K562 (cell line): ENCODE results near the gene CDT1. TPM values are rescaled to one million over a fixed set of nuclear protein-coding genes. Genes with fewer than 3 reads are reported as not detected.

Experiments
- CHD7 ChIP-seq: fragments of 200-600 bp; sonication (generic); IDR thresholded peaks from one replicate; pipeline ENCODE4 v1.6.1; 2012; ENCODE audit warnings: mild to moderate bottlenecking, low read depth, low read length, inconsistent platforms
- JUN ChIP-seq, 2 experiments: sonication (generic) in 1 of 2; formaldehyde crosslinking in 1 of 2; IDR thresholded peaks; 2 replicates each; pipeline versions ENCODE4 v1.6.1 to v1.8.0; 2012 to 2022; ENCODE audit warnings: borderline replicate concordance in 2 of 2, mild to moderate bottlenecking in 2 of 2, improper control_type of control experiment in 1 of 2, low read depth in 1 of 2, low read length in 1 of 2, missing genetic modification reagents in 1 of 2
- MAZ ChIP-seq, 2 experiments: fragments of 450-650 bp in 1 of 2; sonication (generic) in 1 of 2; formaldehyde crosslinking; IDR thresholded peaks in 1 of 2; conservative IDR thresholded peaks in 1 of 2; 2 replicates each; pipeline versions ENCODE4 v1.4.0 to v1.5.0; 2020; ENCODE audit warnings: mild to moderate bottlenecking in 1 of 2, missing genetic modification reagents in 1 of 2
- PRMT5 ChIP-seq: sonication (generic); formaldehyde crosslinking; IDR thresholded peaks from 2 replicates; pipeline ENCODE4 v1.5.0; 2020; ENCODE audit warnings: missing genetic modification reagents
- RB1 ChIP-seq: fragments of 450-650 bp; IDR thresholded peaks from 2 replicates; pipeline ENCODE4 v1.6.1; 2017; ENCODE audit warnings: low read depth, mild to moderate bottlenecking
- SIN3A ChIP-seq, 2 experiments: fragments of 150-350 bp in 1 of 2; IDR thresholded peaks; 2 replicates each; pipeline ENCODE4 v1.6.1; 2011 to 2016; ENCODE audit warnings: borderline replicate concordance in 2 of 2, low read depth in 2 of 2, low read length in 2 of 2, mild to moderate bottlenecking in 2 of 2, moderate library complexity in 2 of 2; ENCODE audit not compliant: control insufficient read depth in 1 of 2
- SMARCA5 ChIP-seq: fragments of 450-650 bp; IDR thresholded peaks from 2 replicates; pipeline ENCODE4 v1.6.1; 2016
- ZBTB1 ChIP-seq: sonication (generic); formaldehyde crosslinking; IDR thresholded peaks from 2 replicates; pipeline ENCODE4 v1.8.1; 2023; ENCODE audit warnings: missing genetic modification reagents, low read depth, mild to moderate bottlenecking, borderline replicate concordance
- ZNF3 ChIP-seq: fragments of 250-450 bp; sonication (Bioruptor Pico); IDR thresholded peaks from 2 replicates; pipeline ENCODE4 v1.5.0; 2021; ENCODE audit warnings: mild to moderate bottlenecking, moderate library complexity
- polyA plus RNA-seq, 8 experiments: library from polyadenylated mRNA; depleted of rRNA in 4 of 8; stranded (reverse) in 5 of 8; unstranded in 3 of 8; fragments of >200 nt; fragmentation: Nextera tagmentation in 2 of 8; fragmentation: Illumina TruSeq in 1 of 8; extraction: Ambion mirVana in 2 of 8; extraction: Trizol in 1 of 8; gene quantifications; 2 replicates each; pipeline versions ENCODE4 v1.2.1 to v1.2.3, GENCODE V29; 2011 to 2014; ENCODE audit warnings: inconsistent platforms in 1 of 8, missing spikeins in 1 of 8
- total RNA-seq, 7 experiments: library from RNA; depleted of rRNA in 6 of 7; stranded (reverse); fragments of >200 nt in 6 of 7; fragmentation: Illumina TruSeq in 2 of 7; extraction: Trizol in 2 of 7; gene quantifications; 2 replicates each; pipeline versions ENCODE4 v1.2.1 to v1.2.3, GENCODE V29; 2011 to 2021; ENCODE audit warnings: low replicate concordance in 1 of 7
- TF ChIP-seq, protein P1 (sequence below): sonication (generic); formaldehyde crosslinking; IDR thresholded peaks from 2 replicates; pipeline ENCODE4 v1.8.0; 2022; ENCODE audit warnings: mild to moderate bottlenecking, missing genetic modification reagents
- TF ChIP-seq, protein P2 (sequence below): fragments of 450-650 bp; IDR thresholded peaks from 2 replicates; pipeline ENCODE4 v1.7.1; 2018; ENCODE audit warnings: mild to moderate bottlenecking, low read depth; ENCODE audit not compliant: partially characterized antibody

The CDT1 gene
- total and polyA plus RNA-seq, 9 of the 15 experiments (the other 6 are each of a cell fraction or from before 2014, with no cell fraction given) = 0.92 to 178 (median 14.2) TPM

DNA sequence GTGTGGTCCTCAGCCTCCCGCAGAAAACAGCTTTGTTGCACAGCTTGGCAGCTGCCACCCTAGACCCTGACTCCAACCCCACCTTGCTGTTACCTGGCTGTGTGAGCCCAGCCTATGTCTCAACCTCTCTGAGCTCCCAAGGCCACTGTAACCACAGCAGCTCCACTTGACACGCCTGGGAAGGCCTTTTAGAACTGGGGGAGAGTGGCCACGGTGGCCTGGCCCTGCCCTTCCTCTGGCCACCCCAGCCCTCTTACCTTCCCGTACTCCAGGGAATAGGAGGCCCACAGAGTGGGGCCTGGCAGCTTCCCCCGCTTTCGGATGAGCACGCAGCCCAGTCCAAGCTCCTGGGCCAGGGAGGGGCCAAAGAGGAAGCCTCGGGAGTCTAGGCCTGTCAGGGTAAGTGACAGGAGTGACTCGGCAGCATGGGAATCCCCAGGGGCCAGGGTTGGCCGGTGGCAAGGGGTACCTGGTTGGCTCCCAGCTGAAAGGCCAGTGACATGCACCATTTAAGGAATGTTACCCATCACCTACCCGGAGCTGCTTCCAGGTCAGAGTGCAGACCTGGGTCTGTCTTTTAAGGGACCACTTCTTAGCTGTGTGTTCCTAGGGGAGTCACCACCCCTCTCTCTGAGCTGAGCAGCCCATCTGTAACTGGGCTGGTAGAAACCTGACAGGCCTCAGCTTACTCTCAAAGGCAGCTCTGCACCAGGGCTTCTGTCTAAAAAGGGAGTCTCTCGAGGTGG is 6.8 kb downstream of the CDT1 start (continued):
- TF ChIP-seq MAZ (CRISPR knock-in tag; conservative IDR thresholded peaks at IDR 0.05 in 1 of 2, IDR thresholded peaks at IDR 0.05 in 1 of 2) = 0 out of 4 replicates have a peak, but pooled peaks of 1 of the 2 experiments have one; percentile 29
- no peak for TF ChIP-seq ZNF3 (CRISPR knock-in tag)
- peak; percentile 70 to 90; a peak in 1 of 4 replicates for TF ChIP-seq SIN3A (IDR thresholded peaks at IDR 0.05; ENCODE audit: borderline replicate concordance in 2 of 2, control insufficient read depth in 1 of 2, low read depth in 2 of 2, low read length in 2 of 2)
- TF ChIP-seq, protein P1, sequence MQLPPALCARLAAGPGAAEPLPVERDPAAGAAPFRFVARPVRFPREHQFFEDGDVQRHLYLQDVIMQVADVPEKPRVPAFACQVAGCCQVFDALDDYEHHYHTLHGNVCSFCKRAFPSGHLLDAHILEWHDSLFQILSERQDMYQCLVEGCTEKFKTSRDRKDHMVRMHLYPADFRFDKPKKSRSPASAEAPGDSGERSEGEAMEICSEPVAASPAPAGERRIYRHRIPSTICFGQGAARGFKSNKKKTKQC = no peak; the same call in 1 of the 2 replicates
- TF ChIP-seq ZBTB1 (CRISPR knock-in tag) = no peak
- TF ChIP-seq RB1 = peak; percentile 36; the same call in 1 of the 2 replicates
- no peak for TF ChIP-seq JUN (IDR thresholded peaks at IDR 0.05; ENCODE audit: borderline replicate concordance, low read depth, low read length)
- TF ChIP-seq JUN (CRISPR knock-in tag; IDR thresholded peaks at IDR 0.05; ENCODE audit: borderline replicate concordance) = no peak
- TF ChIP-seq PRMT5 = no peak
- TF ChIP-seq CHD7 = no peak
- TF ChIP-seq SMARCA5 = no peak; the same call in 1 of the 2 replicates
- TF ChIP-seq, protein P2, sequence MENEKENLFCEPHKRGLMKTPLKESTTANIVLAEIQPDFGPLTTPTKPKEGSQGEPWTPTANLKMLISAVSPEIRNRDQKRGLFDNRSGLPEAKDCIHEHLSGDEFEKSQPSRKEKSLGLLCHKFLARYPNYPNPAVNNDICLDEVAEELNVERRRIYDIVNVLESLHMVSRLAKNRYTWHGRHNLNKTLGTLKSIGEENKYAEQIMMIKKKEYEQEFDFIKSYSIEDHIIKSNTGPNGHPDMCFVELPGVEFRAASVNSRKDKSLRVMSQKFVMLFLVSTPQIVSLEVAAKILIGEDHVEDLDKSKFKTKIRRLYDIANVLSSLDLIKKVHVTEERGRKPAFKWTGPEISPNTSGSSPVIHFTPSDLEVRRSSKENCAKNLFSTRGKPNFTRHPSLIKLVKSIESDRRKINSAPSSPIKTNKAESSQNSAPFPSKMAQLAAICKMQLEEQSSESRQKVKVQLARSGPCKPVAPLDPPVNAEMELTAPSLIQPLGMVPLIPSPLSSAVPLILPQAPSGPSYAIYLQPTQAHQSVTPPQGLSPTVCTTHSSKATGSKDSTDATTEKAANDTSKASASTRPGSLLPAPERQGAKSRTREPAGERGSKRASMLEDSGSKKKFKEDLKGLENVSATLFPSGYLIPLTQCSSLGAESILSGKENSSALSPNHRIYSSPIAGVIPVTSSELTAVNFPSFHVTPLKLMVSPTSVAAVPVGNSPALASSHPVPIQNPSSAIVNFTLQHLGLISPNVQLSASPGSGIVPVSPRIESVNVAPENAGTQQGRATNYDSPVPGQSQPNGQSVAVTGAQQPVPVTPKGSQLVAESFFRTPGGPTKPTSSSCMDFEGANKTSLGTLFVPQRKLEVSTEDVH = no peak
